Ammon's horn (tissue), 1 donor: ENCODE results near the gene LIMK1.
"Not testable (repeated sequence)": the region's sequence is repeated elsewhere in the genome, so short reads cannot be mapped to it uniquely, and the experiment has no call there.

Experiments
- DNase-seq: peaks from one replicate; pipeline ENCODE4 v3.0.0-alpha.2; 2016; ENCODE audit warnings: low spot score

The LIMK1 gene

GRCh38 chr7:74084722-74085578, 1.3 kb downstream of the LIMK1 start:
- DNase-seq, result no peak

- DNase-seq, result no peak
These were observed 4.3 kb downstream of the LIMK1 start for GRCh38 chr7:74087791-74088453.

DNA sequence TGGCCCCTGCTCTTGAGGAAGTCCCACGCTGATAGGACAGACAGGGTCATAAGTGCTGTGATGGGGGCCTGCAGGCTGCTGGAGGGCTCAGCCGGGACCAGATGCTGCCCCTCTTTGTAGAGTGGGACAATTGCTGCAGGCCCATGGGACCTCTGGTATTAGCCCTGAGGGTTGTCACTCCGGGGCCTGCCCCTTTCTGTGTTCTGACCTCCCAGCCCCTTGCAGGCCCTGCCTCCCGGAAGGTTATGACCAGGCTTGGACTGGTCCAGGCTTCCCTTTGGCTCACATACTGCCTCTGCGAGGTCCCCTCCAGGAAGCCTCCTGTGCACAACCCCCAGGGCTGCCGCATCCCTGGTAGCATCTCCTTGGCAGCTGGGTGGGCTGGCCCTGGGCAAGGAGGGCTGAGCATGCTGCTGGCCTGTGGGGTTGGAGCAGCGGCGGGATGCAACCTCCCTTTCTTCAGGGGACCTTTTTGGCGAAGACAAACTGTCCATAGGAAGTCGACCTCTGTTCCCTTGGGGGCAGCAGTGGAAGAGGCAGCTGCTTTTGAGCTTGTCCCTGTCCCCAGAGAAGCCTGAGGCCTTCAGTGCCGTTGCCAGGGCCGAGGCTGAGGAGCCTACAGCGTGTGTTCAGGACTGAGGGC, 8.8 kb downstream of the LIMK1 start:
- DNase-seq, result no peak

GRCh38 chr7:74092964-74093471, 9.4 kb downstream of the LIMK1 start:
- peak; percentile 80 for DNase-seq

DNA sequence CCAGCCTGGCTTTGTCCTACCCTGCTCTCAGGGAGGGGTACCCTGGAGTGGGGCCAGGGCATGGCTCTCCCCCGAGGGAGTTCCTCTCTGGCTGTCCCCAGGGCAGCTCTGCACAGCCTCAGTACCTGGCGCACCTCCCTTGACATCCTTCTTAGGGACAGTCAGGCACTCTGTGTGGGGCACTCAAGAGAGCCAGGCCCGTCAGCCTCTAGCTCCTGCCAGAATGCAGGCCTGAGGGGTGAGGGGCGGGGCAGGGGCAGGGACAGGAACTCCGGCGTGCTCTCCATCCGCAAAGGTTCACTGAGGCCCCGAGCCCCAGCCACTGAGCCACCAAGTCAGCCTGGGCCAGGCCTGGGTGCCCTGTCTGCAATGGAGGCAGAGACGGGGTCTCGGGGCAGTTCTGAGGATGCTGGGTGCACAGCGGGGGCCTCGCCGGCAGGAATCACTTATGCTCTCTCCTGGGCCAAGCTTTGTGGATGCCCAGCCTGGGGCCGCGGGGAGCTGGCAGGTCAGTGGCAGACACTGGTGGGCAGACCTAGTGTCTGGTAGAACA, 10.1 kb downstream of the LIMK1 start:
- DNase-seq, result no peak

GRCh38 chr7:74094224-74095101, 10.9 kb downstream of the LIMK1 start:
- peak; percentile 48 for DNase-seq

DNA sequence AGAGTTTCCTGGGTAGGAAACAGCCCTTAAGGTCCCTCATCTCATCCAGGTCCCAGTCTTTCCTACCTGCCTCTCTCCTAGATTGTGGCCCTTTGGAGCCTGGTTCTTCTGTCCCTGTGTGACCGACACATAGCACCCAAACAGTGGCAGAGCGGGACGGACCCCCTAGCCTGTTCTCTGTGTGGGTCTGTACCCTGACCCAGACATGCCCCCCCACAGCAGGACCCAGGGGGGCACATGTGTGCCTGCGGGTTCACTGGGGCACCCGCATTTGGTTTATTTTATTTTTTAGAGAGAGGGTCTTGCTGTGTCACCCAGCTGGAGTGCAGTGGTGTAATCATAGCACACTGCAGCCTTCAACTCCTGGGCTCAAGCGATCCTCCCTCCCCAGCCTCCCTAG, 11.5 kb downstream of the LIMK1 start:
- no peak for DNase-seq

- DNase-seq, result no peak
These were observed 14.5 kb downstream of the LIMK1 start for GRCh38 chr7:74097937-74098614.

DNA sequence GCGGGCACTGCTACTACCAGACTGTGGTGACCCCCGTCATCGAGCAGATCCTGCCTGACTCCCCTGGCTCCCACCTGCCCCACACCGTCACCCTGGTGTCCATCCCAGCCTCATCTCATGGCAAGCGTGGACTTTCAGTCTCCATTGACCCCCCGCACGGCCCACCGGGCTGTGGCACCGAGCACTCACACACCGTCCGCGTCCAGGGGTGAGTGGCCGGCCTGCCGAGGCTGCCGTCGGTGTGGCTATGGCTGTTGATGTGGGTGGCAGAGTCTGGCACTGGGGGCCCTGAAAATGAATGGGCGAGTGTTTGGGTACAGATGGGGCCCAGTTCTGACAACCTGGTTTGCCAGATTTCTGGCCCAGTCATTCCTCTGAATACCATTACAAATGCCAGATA, 15.4 kb downstream of the LIMK1 start:
- no peak for DNase-seq

- no peak for DNase-seq
These were observed 17.6 kb downstream of the LIMK1 start for GRCh38 chr7:74101061-74101681.

DNA sequence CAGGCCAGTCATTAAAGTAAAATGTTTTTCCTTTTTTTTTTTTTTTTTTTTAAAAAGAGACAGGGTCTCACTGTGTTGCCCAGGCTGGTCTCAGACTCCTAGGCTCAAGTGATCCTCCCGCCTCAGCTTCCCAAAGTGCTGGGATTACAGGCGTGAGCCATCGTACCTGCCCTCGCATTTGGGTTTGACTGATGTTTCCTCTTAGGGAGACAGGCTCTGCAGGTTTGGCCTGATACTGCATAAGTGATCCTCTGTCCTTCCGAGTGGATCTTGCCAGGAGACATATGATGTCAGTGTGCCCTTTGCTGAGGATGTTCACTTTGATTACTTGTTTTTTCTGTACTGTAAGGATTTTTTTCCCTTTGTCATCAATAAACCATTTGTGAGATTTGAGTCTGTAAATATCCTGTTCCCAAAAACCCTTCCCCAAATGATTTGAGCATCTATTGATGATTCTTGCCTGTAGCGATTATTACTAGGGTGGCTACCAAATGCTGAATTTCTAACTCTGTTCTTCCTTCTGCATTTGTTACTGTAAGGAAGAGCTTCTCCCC, 19.7 kb downstream of the LIMK1 start:
- DNase-seq, result no peak

- DNase-seq, result no peak
These were observed 21.1 kb downstream of the LIMK1 start for GRCh38 chr7:74104702-74105101.

GRCh38 chr7:74105992-74106391, 22.4 kb downstream of the LIMK1 start:
- DNase-seq, result no peak

- DNase-seq, result no peak
These were observed 23.2 kb downstream of the LIMK1 start for GRCh38 chr7:74106846-74107245.

DNA sequence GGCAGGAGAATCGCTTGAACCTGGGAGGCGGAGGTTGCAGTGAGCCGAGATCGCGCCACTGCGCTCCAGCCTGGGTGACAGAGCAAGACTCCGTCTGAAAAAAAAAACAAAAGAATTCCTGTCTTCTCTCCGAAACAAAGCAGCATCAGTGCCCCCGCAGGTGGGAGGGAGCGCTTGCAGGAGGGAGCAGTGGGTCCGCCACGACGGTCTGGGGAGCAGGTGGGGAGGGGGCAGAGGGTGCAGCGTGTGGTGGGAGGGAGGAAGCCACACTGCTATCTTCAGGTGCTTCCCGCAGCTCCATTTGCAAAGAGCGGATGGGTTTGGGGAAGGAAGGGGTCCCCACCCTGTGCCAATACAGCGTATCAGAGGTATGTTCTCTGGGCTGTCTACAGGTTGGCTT, 31.7 kb downstream of the LIMK1 start:
- no peak for DNase-seq

- no peak for DNase-seq
These were observed 32.8 kb downstream of the LIMK1 start for GRCh38 chr7:74116356-74116755.

DNA sequence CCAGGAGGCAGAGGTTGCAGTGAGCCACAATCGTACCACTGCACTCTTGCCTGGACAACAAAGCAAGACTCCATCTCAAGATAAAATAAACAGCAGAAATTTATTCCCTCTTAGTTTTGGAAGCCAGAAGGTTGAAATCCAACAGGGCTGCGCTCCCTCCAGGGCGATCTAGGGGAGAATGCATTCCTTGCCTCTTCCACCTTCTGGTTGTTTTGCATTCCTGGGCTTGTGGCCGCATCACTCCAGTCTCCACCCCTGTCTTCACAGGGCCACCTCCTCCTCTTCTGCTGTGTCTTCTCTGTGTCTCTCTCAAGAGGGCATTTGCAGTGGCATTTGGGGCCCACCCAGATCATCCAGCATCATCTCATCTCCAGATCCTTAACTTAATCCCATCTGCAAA, 36.2 kb downstream of the LIMK1 start:
- no peak for DNase-seq

GRCh38 chr7:74121401-74122249, 38.0 kb downstream of the LIMK1 start:
- DNase-seq, result no peak

GRCh38 chr7:74123892-74124291, 40.3 kb downstream of the LIMK1 start:
- not testable (repeated sequence) for DNase-seq
